ENCODE results near the gene MS4A13.

GRCh38 chr11:60498399-60498798 lies 16.8 kb upstream of the MS4A13 start:
- TF ChIP-seq CTCF (IDR thresholded peaks at IDR 0.05; ENCODE audit: low read depth, low read length, missing input control), result no peak
- no peak for TF ChIP-seq YY1 (IDR thresholded peaks at IDR 0.05)
- no peak for TF ChIP-seq RAD21 (IDR thresholded peaks at IDR 0.05)
- TF ChIP-seq JUND (IDR thresholded peaks at IDR 0.05), result no peak
- TF ChIP-seq, protein P1, sequence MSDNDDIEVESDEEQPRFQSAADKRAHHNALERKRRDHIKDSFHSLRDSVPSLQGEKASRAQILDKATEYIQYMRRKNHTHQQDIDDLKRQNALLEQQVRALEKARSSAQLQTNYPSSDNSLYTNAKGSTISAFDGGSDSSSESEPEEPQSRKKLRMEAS (IDR thresholded peaks at IDR 0.05), result no peak
- no peak for TF ChIP-seq ZBTB33 (IDR thresholded peaks at IDR 0.05)
